Measurements from ENCODE around the gene FAM25A.
"Not testable (repeated sequence)": the region's sequence is repeated elsewhere in the genome, so short reads cannot be mapped to it uniquely, and the experiment has no call there.

The FAM25A gene

GRCh38 chr10:87020056-87020455, at the start of gene FAM25A:
Gene FAM25A, plus strand, starts transcription at chr10:87020294. Its CDS starts 31 bp downstream, at chr10:87020325.
- H3K4me1 ChIP-seq (ENCODE audit: control insufficient read depth, insufficient read depth, low read length); H3K27ac ChIP-seq (ENCODE audit: low read depth, low read length): not testable (repeated sequence)

GRCh38 chr10:86970982-86971231, 49.2 kb upstream of the FAM25A start:
- H3K4me1 ChIP-seq (ENCODE audit: control insufficient read depth, insufficient read depth, low read length): peaks cover 27% of the 10 kb centered on the region
- H3K9ac ChIP-seq (ENCODE audit: low read depth, low read length): peak overlapping the region; percentile 45

More at GRCh38 chr10:87020056-87020455, at the start of gene FAM25A:
- H3K9ac ChIP-seq (ENCODE audit: low read depth, low read length); H3K4me3 ChIP-seq (ENCODE audit: low read depth, low read length); H3K36me3 ChIP-seq (ENCODE audit: control insufficient read depth, insufficient read depth, low read length); H3K27me3 ChIP-seq (ENCODE audit: control insufficient read depth, insufficient read depth, low read length); H3K9me3 ChIP-seq (ENCODE audit: control insufficient read depth, insufficient read depth, low read length): not testable (repeated sequence)

GRCh38 chr10:86971232-86971991, 48.7 kb upstream of the FAM25A start:
- H3K27ac ChIP-seq (ENCODE audit: low read depth, low read length): peak overlapping the region; percentile 56

More at GRCh38 chr10:86970982-86971231, 49.2 kb upstream of the FAM25A start:
- no peaks in the 10 kb centered on the region for H3K9me3 ChIP-seq (ENCODE audit: control insufficient read depth, insufficient read depth, low read length)
- peak overlapping the region; percentile 56 for H3K27ac ChIP-seq (ENCODE audit: low read depth, low read length)
- no peaks in the 10 kb centered on the region for H3K36me3 ChIP-seq (ENCODE audit: control insufficient read depth, insufficient read depth, low read length)
- peak overlapping the region; percentile 63 for H3K4me3 ChIP-seq (ENCODE audit: low read depth, low read length)
- H3K27me3 ChIP-seq (ENCODE audit: control insufficient read depth, insufficient read depth, low read length): peaks cover 21% of the 10 kb centered on the region

GRCh38 chr10:86972613-86973380, 47.3 kb upstream of the FAM25A start:
- Histone ChIP-seq H3K9ac (ENCODE audit: low read depth, low read length) (no peak overlapping the region), H3K27ac (ENCODE audit: low read depth, low read length) (no peak overlapping the region)

More at GRCh38 chr10:86971232-86971991, 48.7 kb upstream of the FAM25A start:
- Histone ChIP-seq H3K4me1 (ENCODE audit: control insufficient read depth, insufficient read depth, low read length) (peaks cover 26% of the 10 kb centered on the region), H3K9me3 (ENCODE audit: control insufficient read depth, insufficient read depth, low read length) (no peaks in the 10 kb centered on the region), H3K27me3 (ENCODE audit: control insufficient read depth, insufficient read depth, low read length) (peaks cover 21% of the 10 kb centered on the region), H3K9ac (ENCODE audit: low read depth, low read length) (peak overlapping the region; percentile 45), H3K4me3 (ENCODE audit: low read depth, low read length) (peak overlapping the region; percentile 63), H3K36me3 (ENCODE audit: control insufficient read depth, insufficient read depth, low read length) (no peaks in the 10 kb centered on the region)

GRCh38 chr10:86974484-86974883, 45.6 kb upstream of the FAM25A start:
- Histone ChIP-seq H3K27me3 (ENCODE audit: control insufficient read depth, insufficient read depth, low read length) (peaks cover 21% of the 10 kb centered on the region), H3K9me3 (ENCODE audit: control insufficient read depth, insufficient read depth, low read length) (no peaks in the 10 kb centered on the region), H3K9ac (ENCODE audit: low read depth, low read length) (no peak overlapping the region), H3K27ac (ENCODE audit: low read depth, low read length) (no peak overlapping the region), H3K36me3 (ENCODE audit: control insufficient read depth, insufficient read depth, low read length) (no peaks in the 10 kb centered on the region), H3K4me3 (ENCODE audit: low read depth, low read length) (no peak overlapping the region), H3K4me1 (ENCODE audit: control insufficient read depth, insufficient read depth, low read length) (peaks cover 17% of the 10 kb centered on the region)

More at GRCh38 chr10:86972613-86973380, 47.3 kb upstream of the FAM25A start:
- Histone ChIP-seq H3K4me3 (ENCODE audit: low read depth, low read length) (no peak overlapping the region), H3K27me3 (ENCODE audit: control insufficient read depth, insufficient read depth, low read length) (peaks cover 21% of the 10 kb centered on the region), H3K36me3 (ENCODE audit: control insufficient read depth, insufficient read depth, low read length) (no peaks in the 10 kb centered on the region), H3K4me1 (ENCODE audit: control insufficient read depth, insufficient read depth, low read length) (peaks cover 17% of the 10 kb centered on the region), H3K9me3 (ENCODE audit: control insufficient read depth, insufficient read depth, low read length) (no peaks in the 10 kb centered on the region)

DNA sequence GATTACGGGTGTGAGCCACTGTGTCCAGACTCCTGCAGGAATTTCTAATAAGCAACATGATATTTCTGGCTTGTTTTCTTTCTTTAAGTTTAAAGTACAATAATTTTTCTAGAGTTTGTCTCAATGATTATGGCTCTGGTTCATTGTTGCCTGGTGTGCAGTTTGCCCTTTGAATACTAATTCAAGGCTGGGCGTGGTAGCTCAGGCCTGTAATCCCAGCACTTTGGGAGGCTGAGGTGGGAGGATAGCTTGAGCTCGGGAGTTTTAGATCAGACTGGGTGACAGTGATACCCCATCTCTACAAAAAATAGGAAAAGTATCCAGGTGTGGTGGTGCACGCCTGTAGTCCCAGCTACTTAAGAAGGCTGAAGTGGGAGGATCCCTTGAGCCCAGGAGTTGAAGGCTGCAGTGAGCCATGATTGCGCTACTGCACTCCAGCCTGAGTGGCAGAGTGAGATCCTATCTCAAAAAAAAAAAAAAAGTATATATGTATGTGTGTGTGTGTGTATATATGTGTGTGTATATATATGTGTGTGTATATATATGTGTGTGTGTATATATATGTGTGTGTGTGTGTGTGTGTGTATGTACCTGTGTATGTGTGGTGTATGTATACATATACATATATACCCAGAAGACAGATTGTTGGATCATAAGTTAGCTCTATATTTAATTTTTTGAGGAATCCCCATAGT, 43.6 kb upstream of the FAM25A start:
- Histone ChIP-seq H3K27ac (ENCODE audit: low read depth, low read length) (no peak overlapping the region), H3K36me3 (ENCODE audit: control insufficient read depth, insufficient read depth, low read length) (no peaks in the 10 kb centered on the region), H3K27me3 (ENCODE audit: control insufficient read depth, insufficient read depth, low read length) (peaks cover 17% of the 10 kb centered on the region), H3K4me3 (ENCODE audit: low read depth, low read length) (no peak overlapping the region), H3K4me1 (ENCODE audit: control insufficient read depth, insufficient read depth, low read length) (peaks cover 5% of the 10 kb centered on the region), H3K9ac (ENCODE audit: low read depth, low read length) (no peak overlapping the region), H3K9me3 (ENCODE audit: control insufficient read depth, insufficient read depth, low read length) (no peaks in the 10 kb centered on the region)

GRCh38 chr10:86978457-86978856, 41.6 kb upstream of the FAM25A start:
- H3K27ac ChIP-seq (ENCODE audit: low read depth, low read length); H3K4me1 ChIP-seq (ENCODE audit: control insufficient read depth, insufficient read depth, low read length): not testable (repeated sequence)

DNA sequence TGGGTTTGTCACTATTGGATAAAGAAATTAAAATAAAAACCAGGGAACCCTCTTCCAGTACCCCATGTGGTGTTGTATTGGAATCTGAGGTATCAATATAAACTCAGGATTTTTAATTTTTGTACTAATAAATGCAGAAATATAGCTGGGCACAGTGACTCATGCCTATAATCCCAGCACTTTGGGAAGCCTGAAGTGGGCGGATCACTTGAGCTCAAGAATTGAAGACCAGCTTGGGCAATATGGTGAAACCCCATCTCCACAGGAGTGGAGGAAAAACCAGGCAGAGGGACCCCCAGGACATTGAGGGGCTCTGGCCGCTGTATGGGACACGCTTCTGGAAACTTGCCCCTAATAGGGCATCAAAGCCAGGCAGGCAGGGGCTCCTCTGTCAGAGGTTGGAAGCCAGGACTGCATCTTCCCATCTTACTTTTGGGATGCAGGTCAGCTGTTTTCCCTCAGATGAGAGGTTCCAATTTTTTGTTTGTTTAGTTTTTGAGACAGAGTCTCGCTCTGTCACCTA, 40.7 kb upstream of the FAM25A start:
- Histone ChIP-seq H3K4me1 (ENCODE audit: control insufficient read depth, insufficient read depth, low read length) (peaks cover 5% of the 10 kb centered on the region; the same call in 1 of the 2 replicates), H3K36me3 (ENCODE audit: control insufficient read depth, insufficient read depth, low read length) (no peaks in the 10 kb centered on the region), H3K9ac (ENCODE audit: low read depth, low read length) (no peak overlapping the region), H3K4me3 (ENCODE audit: low read depth, low read length) (no peak overlapping the region), H3K9me3 (ENCODE audit: control insufficient read depth, insufficient read depth, low read length) (no peaks in the 10 kb centered on the region), H3K27me3 (ENCODE audit: control insufficient read depth, insufficient read depth, low read length) (no peaks in the 10 kb centered on the region), H3K27ac (ENCODE audit: low read depth, low read length) (no peak overlapping the region)

More at GRCh38 chr10:86978457-86978856, 41.6 kb upstream of the FAM25A start:
- H3K4me3 ChIP-seq (ENCODE audit: low read depth, low read length); H3K36me3 ChIP-seq (ENCODE audit: control insufficient read depth, insufficient read depth, low read length); H3K9ac ChIP-seq (ENCODE audit: low read depth, low read length); H3K27me3 ChIP-seq (ENCODE audit: control insufficient read depth, insufficient read depth, low read length); H3K9me3 ChIP-seq (ENCODE audit: control insufficient read depth, insufficient read depth, low read length): not testable (repeated sequence)

GRCh38 chr10:86979977-86980448, 40.1 kb upstream of the FAM25A start:
- no peaks in the 10 kb centered on the region for H3K36me3 ChIP-seq (ENCODE audit: control insufficient read depth, insufficient read depth, low read length)
- no peaks in the 10 kb centered on the region for H3K27me3 ChIP-seq (ENCODE audit: control insufficient read depth, insufficient read depth, low read length)
- H3K9me3 ChIP-seq (ENCODE audit: control insufficient read depth, insufficient read depth, low read length): no peaks in the 10 kb centered on the region
- no peak overlapping the region for H3K27ac ChIP-seq (ENCODE audit: low read depth, low read length)
- H3K9ac ChIP-seq (ENCODE audit: low read depth, low read length): no peak overlapping the region
- H3K4me3 ChIP-seq (ENCODE audit: low read depth, low read length): no peak overlapping the region
- H3K4me1 ChIP-seq (ENCODE audit: control insufficient read depth, insufficient read depth, low read length): peaks cover 5% of the 10 kb centered on the region; the same call in 1 of the 2 replicates

GRCh38 chr10:86981020-86981419, 39.1 kb upstream of the FAM25A start:
- H3K27ac ChIP-seq (ENCODE audit: low read depth, low read length); H3K36me3 ChIP-seq (ENCODE audit: control insufficient read depth, insufficient read depth, low read length); H3K9me3 ChIP-seq (ENCODE audit: control insufficient read depth, insufficient read depth, low read length); H3K9ac ChIP-seq (ENCODE audit: low read depth, low read length); H3K4me3 ChIP-seq (ENCODE audit: low read depth, low read length); H3K4me1 ChIP-seq (ENCODE audit: control insufficient read depth, insufficient read depth, low read length); H3K27me3 ChIP-seq (ENCODE audit: control insufficient read depth, insufficient read depth, low read length): not testable (repeated sequence)

Measured in HUES48 (cell line).